HEK293 (cell line): Measurements from ENCODE around the gene PWWP2A.
A peak's percentile ranks its signal among the peaks of the same experiment; 100 is the strongest.

Experiments
- EGR2 ChIP-seq: fragments of 450-650 bp; formaldehyde crosslinking; IDR thresholded peaks from 2 replicates; pipeline ENCODE4 v1.5.1; 2016; ENCODE audit warnings: low read depth, missing biosample characterization, missing genetic modification characterization
- GLIS2 ChIP-seq: fragments of 450-650 bp; formaldehyde crosslinking; IDR thresholded peaks from 2 replicates; pipeline ENCODE4 v1.5.1; 2016; ENCODE audit warnings: missing biosample characterization, missing genetic modification characterization
- IKZF3 ChIP-seq: fragments of 450-650 bp; IDR thresholded peaks from 2 replicates; pipeline ENCODE4 v1.5.0; 2018; ENCODE audit warnings: missing biosample characterization, mild to moderate bottlenecking, missing genetic modification characterization, moderate library complexity
- MZF1 ChIP-seq: fragments of 450-650 bp; formaldehyde crosslinking; IDR thresholded peaks from 2 replicates; pipeline ENCODE4 v1.5.1; 2017; ENCODE audit warnings: missing biosample characterization, missing genetic modification characterization, borderline replicate concordance
- TRIM28 ChIP-seq: IDR thresholded peaks from 2 replicates; pipeline ENCODE4 v1.6.1; 2011; ENCODE audit warnings: low read length, control low read depth, borderline replicate concordance
- YY1 ChIP-seq: fragments of 450-650 bp; formaldehyde crosslinking; IDR thresholded peaks from 2 replicates; pipeline ENCODE4 v1.5.1; 2018; ENCODE audit warnings: missing biosample characterization, missing genetic modification characterization
- ZBTB20 ChIP-seq: fragments of 450-650 bp; formaldehyde crosslinking; IDR thresholded peaks from 2 replicates; pipeline ENCODE4 v1.5.1; 2016; ENCODE audit warnings: missing biosample characterization, missing genetic modification characterization
- ZNF112 ChIP-seq: fragments of 450-650 bp; formaldehyde crosslinking; IDR thresholded peaks from 2 replicates; pipeline ENCODE4 v1.5.0; 2017; ENCODE audit warnings: missing biosample characterization, missing genetic modification characterization
- ZNF133 ChIP-seq: fragments of 450-650 bp; formaldehyde crosslinking; IDR thresholded peaks from 2 replicates; pipeline ENCODE4 v1.5.1; 2016; ENCODE audit warnings: missing biosample characterization, missing genetic modification characterization
- ZNF18 ChIP-seq: fragments of 450-650 bp; formaldehyde crosslinking; IDR thresholded peaks from 2 replicates; pipeline ENCODE4 v1.5.1; 2016; ENCODE audit warnings: missing biosample characterization, missing genetic modification characterization
- ZNF184 ChIP-seq: fragments of 450-650 bp; IDR thresholded peaks from 2 replicates; pipeline ENCODE4 v1.5.1; 2018; ENCODE audit warnings: missing biosample characterization, mild to moderate bottlenecking, missing genetic modification characterization
- ZNF214 ChIP-seq: fragments of 450-650 bp; formaldehyde crosslinking; IDR thresholded peaks from 2 replicates; pipeline ENCODE4 v1.5.1; 2017; ENCODE audit warnings: missing biosample characterization, mild to moderate bottlenecking, missing genetic modification characterization, borderline replicate concordance
- ZNF280C ChIP-seq: fragments of 450-650 bp; formaldehyde crosslinking; IDR thresholded peaks from 2 replicates; pipeline ENCODE4 v1.5.1; 2016; ENCODE audit warnings: missing biosample characterization, missing genetic modification characterization
- ZNF280D ChIP-seq: fragments of 450-650 bp; formaldehyde crosslinking; IDR thresholded peaks from 2 replicates; pipeline ENCODE4 v1.5.1; 2016; ENCODE audit warnings: missing biosample characterization, missing genetic modification characterization
- ZNF501 ChIP-seq: fragments of 450-650 bp; formaldehyde crosslinking; IDR thresholded peaks from 2 replicates; pipeline ENCODE4 v1.5.1; 2016; ENCODE audit warnings: missing biosample characterization, missing genetic modification characterization
- ZNF530 ChIP-seq: fragments of 450-650 bp; formaldehyde crosslinking; IDR thresholded peaks from 2 replicates; pipeline ENCODE4 v1.5.1; 2016; ENCODE audit warnings: low read depth, missing biosample characterization, missing genetic modification characterization
- ZNF549 ChIP-seq: fragments of 450-650 bp; IDR thresholded peaks from 2 replicates; pipeline ENCODE4 v1.5.1; 2018; ENCODE audit warnings: missing biosample characterization, missing genetic modification characterization, mild to moderate bottlenecking, inconsistent platforms, moderate library complexity
- ZNF596 ChIP-seq: fragments of 450-650 bp; IDR thresholded peaks from 2 replicates; pipeline ENCODE4 v1.5.0; 2018; ENCODE audit warnings: missing biosample characterization, mild to moderate bottlenecking, missing genetic modification characterization, moderate library complexity
- ZNF677 ChIP-seq: fragments of 450-650 bp; IDR thresholded peaks from 2 replicates; pipeline ENCODE4 v1.5.0; 2018; ENCODE audit warnings: missing biosample characterization, mild to moderate bottlenecking, missing genetic modification characterization, moderate library complexity
- ZNF701 ChIP-seq: fragments of 450-650 bp; formaldehyde crosslinking; IDR thresholded peaks from 2 replicates; pipeline ENCODE4 v1.5.1; 2016; ENCODE audit warnings: missing biosample characterization, missing genetic modification characterization
- ZNF830 ChIP-seq: fragments of 450-650 bp; IDR thresholded peaks from 2 replicates; pipeline ENCODE4 v1.5.0; 2018; ENCODE audit warnings: missing biosample characterization, missing genetic modification characterization, low read depth, mild to moderate bottlenecking, moderate library complexity
- ZSCAN23 ChIP-seq: fragments of 450-650 bp; formaldehyde crosslinking; IDR thresholded peaks from 2 replicates; pipeline ENCODE4 v1.5.1; 2016; ENCODE audit warnings: missing biosample characterization, missing genetic modification characterization
- TF ChIP-seq, protein P1 (sequence below): fragments of 450-650 bp; formaldehyde crosslinking; IDR thresholded peaks from 2 replicates; pipeline ENCODE4 v1.5.1; 2016; ENCODE audit warnings: missing biosample characterization, missing genetic modification characterization, borderline replicate concordance
- TF ChIP-seq, protein P2 (sequence below): fragments of 450-650 bp; formaldehyde crosslinking; IDR thresholded peaks from 2 replicates; pipeline ENCODE4 v1.5.0; 2017; ENCODE audit warnings: missing biosample characterization, missing genetic modification characterization, borderline replicate concordance

Gene PWWP2A

DNA sequence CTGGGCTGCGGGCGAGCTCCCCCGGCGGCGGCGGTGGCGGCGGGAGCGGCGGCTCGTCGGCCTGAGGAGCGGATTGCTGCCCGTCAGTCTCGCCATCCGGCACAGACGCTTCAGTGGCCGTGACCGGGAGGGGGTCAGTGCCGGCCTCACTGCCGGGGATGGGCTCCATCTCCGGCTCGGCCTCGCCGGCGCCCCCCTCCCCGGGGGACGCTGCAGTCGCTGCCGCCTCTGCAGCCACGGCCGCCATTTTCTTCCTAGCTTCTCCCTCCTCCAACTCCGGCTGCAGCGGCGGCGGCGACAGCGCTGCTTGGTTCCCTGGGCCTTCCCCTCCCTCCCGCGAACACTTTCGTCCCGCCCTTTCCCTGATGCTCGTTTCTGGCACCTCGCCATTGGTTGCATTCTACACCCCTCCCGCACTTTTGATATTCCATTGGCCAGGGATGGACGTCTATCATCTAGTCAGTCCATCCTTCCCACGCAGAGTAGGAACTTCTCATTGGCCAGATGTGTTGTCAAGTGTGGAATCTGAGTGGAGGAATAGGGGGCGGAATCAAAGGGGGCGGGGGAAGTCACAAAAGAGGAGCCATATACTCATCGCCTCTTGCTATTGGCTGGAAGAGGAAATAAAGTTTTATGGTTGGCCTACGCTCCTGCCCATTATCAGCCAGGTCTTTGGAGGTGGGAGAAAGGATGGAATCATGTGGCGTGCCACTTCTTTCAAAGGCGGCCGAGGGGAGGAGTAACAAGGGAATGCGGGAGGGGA lies at the start of gene PWWP2A (continued):
- TF ChIP-seq YY1 (tag by site-specific recombination) = peak; percentile 90
- TF ChIP-seq ZNF501 (tag by site-specific recombination) = peak; percentile 65; the same call in 1 of the 2 replicates
- no peak for TF ChIP-seq ZNF18 (tag by site-specific recombination)
- no peak for TF ChIP-seq ZBTB20 (tag by site-specific recombination)
- peak; percentile 99 for TF ChIP-seq IKZF3
- no peak for TF ChIP-seq ZNF549
- TF ChIP-seq ZNF701 (tag by site-specific recombination) = no peak
- TF ChIP-seq, protein P1, sequence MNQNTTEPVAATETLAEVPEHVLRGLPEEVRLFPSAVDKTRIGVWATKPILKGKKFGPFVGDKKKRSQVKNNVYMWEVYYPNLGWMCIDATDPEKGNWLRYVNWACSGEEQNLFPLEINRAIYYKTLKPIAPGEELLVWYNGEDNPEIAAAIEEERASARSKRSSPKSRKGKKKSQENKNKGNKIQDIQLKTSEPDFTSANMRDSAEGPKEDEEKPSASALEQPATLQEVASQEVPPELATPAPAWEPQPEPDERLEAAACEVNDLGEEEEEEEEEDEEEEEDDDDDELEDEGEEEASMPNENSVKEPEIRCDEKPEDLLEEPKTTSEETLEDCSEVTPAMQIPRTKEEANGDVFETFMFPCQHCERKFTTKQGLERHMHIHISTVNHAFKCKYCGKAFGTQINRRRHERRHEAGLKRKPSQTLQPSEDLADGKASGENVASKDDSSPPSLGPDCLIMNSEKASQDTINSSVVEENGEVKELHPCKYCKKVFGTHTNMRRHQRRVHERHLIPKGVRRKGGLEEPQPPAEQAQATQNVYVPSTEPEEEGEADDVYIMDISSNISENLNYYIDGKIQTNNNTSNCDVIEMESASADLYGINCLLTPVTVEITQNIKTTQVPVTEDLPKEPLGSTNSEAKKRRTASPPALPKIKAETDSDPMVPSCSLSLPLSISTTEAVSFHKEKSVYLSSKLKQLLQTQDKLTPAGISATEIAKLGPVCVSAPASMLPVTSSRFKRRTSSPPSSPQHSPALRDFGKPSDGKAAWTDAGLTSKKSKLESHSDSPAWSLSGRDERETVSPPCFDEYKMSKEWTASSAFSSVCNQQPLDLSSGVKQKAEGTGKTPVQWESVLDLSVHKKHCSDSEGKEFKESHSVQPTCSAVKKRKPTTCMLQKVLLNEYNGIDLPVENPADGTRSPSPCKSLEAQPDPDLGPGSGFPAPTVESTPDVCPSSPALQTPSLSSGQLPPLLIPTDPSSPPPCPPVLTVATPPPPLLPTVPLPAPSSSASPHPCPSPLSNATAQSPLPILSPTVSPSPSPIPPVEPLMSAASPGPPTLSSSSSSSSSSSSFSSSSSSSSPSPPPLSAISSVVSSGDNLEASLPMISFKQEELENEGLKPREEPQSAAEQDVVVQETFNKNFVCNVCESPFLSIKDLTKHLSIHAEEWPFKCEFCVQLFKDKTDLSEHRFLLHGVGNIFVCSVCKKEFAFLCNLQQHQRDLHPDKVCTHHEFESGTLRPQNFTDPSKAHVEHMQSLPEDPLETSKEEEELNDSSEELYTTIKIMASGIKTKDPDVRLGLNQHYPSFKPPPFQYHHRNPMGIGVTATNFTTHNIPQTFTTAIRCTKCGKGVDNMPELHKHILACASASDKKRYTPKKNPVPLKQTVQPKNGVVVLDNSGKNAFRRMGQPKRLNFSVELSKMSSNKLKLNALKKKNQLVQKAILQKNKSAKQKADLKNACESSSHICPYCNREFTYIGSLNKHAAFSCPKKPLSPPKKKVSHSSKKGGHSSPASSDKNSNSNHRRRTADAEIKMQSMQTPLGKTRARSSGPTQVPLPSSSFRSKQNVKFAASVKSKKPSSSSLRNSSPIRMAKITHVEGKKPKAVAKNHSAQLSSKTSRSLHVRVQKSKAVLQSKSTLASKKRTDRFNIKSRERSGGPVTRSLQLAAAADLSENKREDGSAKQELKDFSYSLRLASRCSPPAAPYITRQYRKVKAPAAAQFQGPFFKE (tag by site-specific recombination) = no peak
- TF ChIP-seq EGR2 (tag by site-specific recombination) = peak; percentile 91
- TF ChIP-seq ZNF677 = no peak
- TF ChIP-seq ZNF184 (tag by site-specific recombination) = no peak
- no peak for TF ChIP-seq ZNF112 (tag by site-specific recombination)
- TF ChIP-seq MZF1 = no peak
- no peak for TF ChIP-seq ZNF280D
- TF ChIP-seq ZSCAN23 = no peak
- no peak for TF ChIP-seq ZNF214 (tag by site-specific recombination)
- TF ChIP-seq TRIM28 = no peak
- TF ChIP-seq, protein P2, sequence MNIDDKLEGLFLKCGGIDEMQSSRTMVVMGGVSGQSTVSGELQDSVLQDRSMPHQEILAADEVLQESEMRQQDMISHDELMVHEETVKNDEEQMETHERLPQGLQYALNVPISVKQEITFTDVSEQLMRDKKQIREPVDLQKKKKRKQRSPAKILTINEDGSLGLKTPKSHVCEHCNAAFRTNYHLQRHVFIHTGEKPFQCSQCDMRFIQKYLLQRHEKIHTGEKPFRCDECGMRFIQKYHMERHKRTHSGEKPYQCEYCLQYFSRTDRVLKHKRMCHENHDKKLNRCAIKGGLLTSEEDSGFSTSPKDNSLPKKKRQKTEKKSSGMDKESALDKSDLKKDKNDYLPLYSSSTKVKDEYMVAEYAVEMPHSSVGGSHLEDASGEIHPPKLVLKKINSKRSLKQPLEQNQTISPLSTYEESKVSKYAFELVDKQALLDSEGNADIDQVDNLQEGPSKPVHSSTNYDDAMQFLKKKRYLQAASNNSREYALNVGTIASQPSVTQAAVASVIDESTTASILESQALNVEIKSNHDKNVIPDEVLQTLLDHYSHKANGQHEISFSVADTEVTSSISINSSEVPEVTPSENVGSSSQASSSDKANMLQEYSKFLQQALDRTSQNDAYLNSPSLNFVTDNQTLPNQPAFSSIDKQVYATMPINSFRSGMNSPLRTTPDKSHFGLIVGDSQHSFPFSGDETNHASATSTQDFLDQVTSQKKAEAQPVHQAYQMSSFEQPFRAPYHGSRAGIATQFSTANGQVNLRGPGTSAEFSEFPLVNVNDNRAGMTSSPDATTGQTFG (tag by site-specific recombination) = no peak
- TF ChIP-seq ZNF596 (tag by site-specific recombination) = no peak
- no peak for TF ChIP-seq ZNF133 (tag by site-specific recombination)
- TF ChIP-seq GLIS2 = peak; percentile 95
- TF ChIP-seq ZNF830 (tag by site-specific recombination) = no peak
- no peak for TF ChIP-seq ZNF530
- TF ChIP-seq ZNF280C (tag by site-specific recombination) = no peak
